Neuronal stem cell (in vitro differentiated cells): Measurements from ENCODE around the gene IRGC.
A peak's percentile ranks its signal among the peaks of the same experiment; 100 is the strongest.

Source experiments
- DNase-seq: peaks from one replicate; pipeline ENCODE4 v3.0.0-alpha.2; 2013; ENCODE audit warnings: low spot score
- H2AFZ ChIP-seq: one replicate; pipeline ENCODE4 v1.6.1; 2013; ENCODE audit warnings: mild to moderate bottlenecking, low read length, inconsistent platforms
- H2AK5ac ChIP-seq: 2 replicates; pipeline ENCODE4 v1.6.1; 2013; ENCODE audit warnings: low read depth, mild to moderate bottlenecking, inconsistent platforms, low read length, moderate library complexity, mixed read lengths
- H2BK120ac ChIP-seq: 2 replicates; pipeline ENCODE4 v1.6.1; 2013; ENCODE audit warnings: low read depth, mild to moderate bottlenecking, inconsistent platforms, low read length, moderate library complexity, mixed read lengths
- H2BK12ac ChIP-seq: one replicate; pipeline ENCODE4 v1.6.1; 2013; ENCODE audit warnings: low read length, inconsistent platforms
- H2BK15ac ChIP-seq: 2 replicates; pipeline ENCODE4 v1.6.1; 2013; ENCODE audit warnings: mild to moderate bottlenecking, low read length, inconsistent platforms, mixed read lengths
- H2BK5ac ChIP-seq: one replicate; pipeline ENCODE4 v1.6.1; 2013; ENCODE audit warnings: inconsistent platforms, mild to moderate bottlenecking, low read length, moderate library complexity
- H3K14ac ChIP-seq: one replicate; pipeline ENCODE4 v1.6.1; 2013; ENCODE audit warnings: low read length, inconsistent platforms
- H3K18ac ChIP-seq: 2 replicates; pipeline ENCODE4 v1.6.1; 2013; ENCODE audit warnings: low read length, inconsistent platforms
- H3K23ac ChIP-seq: 2 replicates; pipeline ENCODE4 v1.6.1; 2013; ENCODE audit warnings: low read depth, mild to moderate bottlenecking, mixed read lengths, low read length, inconsistent platforms; ENCODE audit not compliant: poor library complexity
- H3K27ac ChIP-seq: replicated peaks from 3 replicates; pipeline ENCODE4 v1.5.1; 2013; ENCODE audit warnings: low read length, inconsistent platforms
- H3K27me3 ChIP-seq, 3 experiments: 2 replicates each; pipeline ENCODE4 v1.6.1; 2013; ENCODE audit warnings: low read length in 3 of 3, mild to moderate bottlenecking in 2 of 3, inconsistent platforms in 1 of 3, low read depth in 1 of 3, mixed read lengths in 1 of 3, moderate library complexity in 1 of 3; ENCODE audit not compliant: control insufficient read depth in 3 of 3, insufficient read depth in 3 of 3
- H3K36me3 ChIP-seq, 2 donors: replicated peaks in 1 of 2; 2 replicates each; pipeline ENCODE4 v1.6.1; 2013; ENCODE audit warnings: low read length in 2 of 2; ENCODE audit not compliant: control insufficient read depth in 2 of 2, insufficient read depth in 2 of 2
- H3K4ac ChIP-seq: 2 replicates; pipeline ENCODE4 v1.6.1; 2013; ENCODE audit warnings: inconsistent platforms, mild to moderate bottlenecking, low read length, moderate library complexity
- H3K4me1 ChIP-seq, 2 donors: 1 replicate in 1 of 2; 2 replicates in 1 of 2; pipeline ENCODE4 v1.6.1; 2013; ENCODE audit warnings: low read length in 2 of 2, low read depth in 1 of 2; ENCODE audit not compliant: control insufficient read depth in 2 of 2, insufficient read depth in 1 of 2
- H3K4me2 ChIP-seq: one replicate; pipeline ENCODE4 v1.6.1; 2013; ENCODE audit warnings: mild to moderate bottlenecking, low read length, inconsistent platforms; ENCODE audit not compliant: insufficient read depth, poor library complexity, severe bottlenecking
- H3K4me3 ChIP-seq, 2 donors: 2 replicates each; pipeline ENCODE4 v1.5.1; 2013; ENCODE audit warnings: low read length in 2 of 2, mild to moderate bottlenecking in 2 of 2, inconsistent platforms in 1 of 2, moderate library complexity in 1 of 2
- H3K79me1 ChIP-seq: one replicate; pipeline ENCODE4 v1.6.1; 2013; ENCODE audit warnings: low read depth, mild to moderate bottlenecking, inconsistent platforms, low read length, moderate library complexity
- H3K9ac ChIP-seq: one replicate; pipeline ENCODE4 v1.6.1; 2013; ENCODE audit warnings: mild to moderate bottlenecking, low read depth, low read length, inconsistent platforms; ENCODE audit not compliant: poor library complexity
- H3K9me3 ChIP-seq, 2 donors: replicated peaks in 1 of 2; 2 replicates each; pipeline versions ENCODE3 to v1.6.1; 2013; ENCODE audit warnings: low read length in 2 of 2, mild to moderate bottlenecking in 2 of 2, inconsistent platforms in 1 of 2, low read depth in 1 of 2, mixed read lengths in 1 of 2, moderate library complexity in 1 of 2; ENCODE audit not compliant: control insufficient read depth in 2 of 2, insufficient read depth in 1 of 2
- H4K8ac ChIP-seq: one replicate; pipeline ENCODE4 v1.6.1; 2013; ENCODE audit warnings: low read depth, mild to moderate bottlenecking, inconsistent platforms, low read length, moderate library complexity
- H4K91ac ChIP-seq: one replicate; pipeline ENCODE4 v1.6.1; 2013; ENCODE audit warnings: low read length, low read depth, mild to moderate bottlenecking, inconsistent platforms; ENCODE audit not compliant: poor library complexity
- WGBS, 2 donors: extraction: QIAGEN DNeasy Blood & Tissue Kit; methylation state at CpG; one replicate each; pipeline ENCODE4 v1.1.7; 2013; ENCODE audit warnings: missing lambda C conversion rate in 2 of 2, mixed read lengths in 1 of 2; ENCODE audit not compliant: insufficient read length in 2 of 2, insufficient replicate concordance in 1 of 2; ENCODE audit errors: extremely low coverage in 2 of 2; 5-methylcytosine and 5-hydroxymethylcytosine counted together

IRGC gene

DNA sequence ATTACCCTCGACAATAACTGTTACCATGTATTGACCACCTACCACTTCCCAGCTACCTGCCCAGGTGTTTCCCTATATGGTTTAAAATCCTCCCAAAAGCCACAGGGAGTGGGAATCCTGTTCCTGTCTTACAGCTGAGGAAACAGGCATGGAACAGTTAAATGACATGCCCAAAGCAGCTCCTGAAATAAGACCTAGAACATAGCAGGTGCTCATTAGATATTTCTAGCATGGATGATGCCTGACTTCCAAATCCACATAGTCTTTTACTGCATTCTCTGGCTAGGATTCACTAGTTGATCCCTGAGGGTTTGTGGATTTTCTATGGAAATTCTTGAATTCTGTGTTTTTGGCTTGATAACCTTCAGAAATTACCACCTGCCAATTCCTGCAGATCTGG, 51.9 kb downstream of the IRGC start:
- Histone ChIP-seq H3K9ac (no peak overlapping the region), H3K36me3 (no peaks in the 10 kb centered on the region), H2AK5ac (no peak overlapping the region), H3K14ac (no peak overlapping the region), H3K79me1 (no peaks in the 10 kb centered on the region), H2BK5ac (no peak overlapping the region), H3K4ac (no peak overlapping the region), H3K4me2 (no peak overlapping the region), H2BK120ac (no peak overlapping the region), H2BK12ac (no peak overlapping the region), H4K8ac (no peak overlapping the region), H2AFZ (no peak overlapping the region), H3K27me3 (peaks cover 0 to 43% (median 13%) of the 10 kb centered on the region in 3 experiments), H3K27ac (no peak overlapping the region), H3K23ac (no peak overlapping the region), H2BK15ac (no peak overlapping the region), H3K18ac (no peak overlapping the region), H4K91ac (no peak overlapping the region), H3K4me3 (no peak overlapping the region), H3K9me3 (no peaks in the 10 kb centered on the region), H3K4me1 (no peaks in the 10 kb centered on the region)
- WGBS, 2 donors: no CpG with 5 or more reads among the region's 1 CpG
- no peak for DNase-seq

DNA sequence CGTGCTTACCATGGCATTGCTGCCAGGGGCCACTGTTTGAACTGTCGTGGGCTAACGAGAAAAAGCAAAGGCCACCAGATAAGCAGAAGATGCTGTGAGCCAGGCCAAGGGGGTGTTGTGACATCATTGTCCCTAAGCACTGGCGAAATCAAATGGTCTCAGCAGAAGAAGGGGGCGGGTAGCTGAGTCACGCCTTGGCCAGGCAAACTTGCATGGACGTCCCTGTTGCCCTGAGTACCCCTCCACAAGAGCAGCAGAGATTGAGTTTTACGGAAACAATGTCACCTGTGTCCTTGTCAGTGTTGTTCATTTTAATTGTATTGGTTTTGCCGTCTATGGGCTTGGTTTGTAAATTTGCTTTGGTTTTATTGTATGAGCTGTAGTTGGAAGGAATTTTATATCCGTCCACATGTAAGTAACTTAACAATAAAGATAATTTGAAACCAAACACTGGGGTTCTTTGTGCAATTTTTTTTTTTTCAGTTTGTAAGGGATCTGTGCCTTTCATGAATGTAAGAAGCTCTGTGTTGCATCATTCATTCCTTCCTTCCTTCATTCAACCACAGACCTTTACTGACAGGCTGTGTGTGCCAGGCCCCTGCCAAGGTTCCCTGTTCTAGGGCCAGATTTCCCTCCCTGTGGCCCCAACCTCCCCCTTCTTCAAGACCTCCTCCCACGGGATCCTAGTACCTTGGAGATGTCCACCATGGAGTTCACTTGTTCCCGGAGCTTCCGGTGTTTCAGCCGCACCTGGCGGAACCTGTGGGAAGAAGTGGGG, 52.6 kb downstream of the IRGC start:
- Histone ChIP-seq H3K4me3 (no peak overlapping the region), H2AK5ac (no peak overlapping the region), H3K4ac (no peak overlapping the region), H3K4me1 (peaks cover 0 to under 1% of the 10 kb centered on the region in 2 donors), H2BK5ac (no peak overlapping the region), H2AFZ (no peak overlapping the region), H3K14ac (no peak overlapping the region), H3K18ac (no peak overlapping the region), H3K9me3 (peaks cover 0 to 5% of the 10 kb centered on the region in 2 donors), H4K91ac (no peak overlapping the region), H2BK120ac (no peak overlapping the region), H3K36me3 (no peaks in the 10 kb centered on the region), H3K79me1 (no peaks in the 10 kb centered on the region), H2BK15ac (no peak overlapping the region), H3K23ac (no peak overlapping the region), H2BK12ac (no peak overlapping the region), H4K8ac (no peak overlapping the region), H3K27ac (no peak overlapping the region), H3K27me3 (peaks cover 0 to 50% (median 20%) of the 10 kb centered on the region in 3 experiments), H3K9ac (no peak overlapping the region), H3K4me2 (no peak overlapping the region)
- no CpG with 5 or more reads among the region's 15 CpGs for WGBS, 2 donors
- no peak for DNase-seq

DNA sequence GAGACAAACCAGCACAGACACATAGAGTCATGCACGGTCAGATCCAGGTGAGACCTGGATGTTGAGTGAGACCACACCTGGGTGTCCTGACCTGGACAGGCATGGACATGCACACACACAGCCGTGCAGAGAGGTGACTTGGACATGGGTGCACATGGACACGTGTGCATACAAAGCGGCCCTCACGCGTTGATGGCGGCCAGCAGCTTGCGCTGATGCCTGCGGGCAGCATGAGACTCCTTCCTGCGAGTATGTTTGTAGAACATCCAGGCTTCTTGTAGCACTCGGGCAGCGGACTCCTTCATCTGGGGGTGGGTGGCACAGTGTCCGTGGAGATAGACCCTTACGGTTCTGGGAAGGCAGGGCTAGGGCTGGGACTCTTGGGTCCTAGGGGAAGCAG, 53.4 kb downstream of the IRGC start:
- no peak overlapping the region for H3K4me2 ChIP-seq
- H2BK5ac ChIP-seq: no peak overlapping the region
- no peak overlapping the region for H3K4ac ChIP-seq
- peaks cover 4 to 8% of the 10 kb centered on the region in 2 donors for H3K4me1 ChIP-seq
- no peak overlapping the region for H2BK120ac ChIP-seq
- peak overlapping the region; percentile 47 for H2AK5ac ChIP-seq
- H3K4me3 ChIP-seq: peak overlapping the region in 1 of 2 donors; percentile 39
- peaks cover 2 to 5% of the 10 kb centered on the region in 2 donors for H3K9me3 ChIP-seq
- no peak overlapping the region for H2BK12ac ChIP-seq
- peaks cover 2 to 58% (median 28%) of the 10 kb centered on the region in 3 experiments for H3K27me3 ChIP-seq
- no peak overlapping the region for H2BK15ac ChIP-seq
- no peak overlapping the region for H2AFZ ChIP-seq
- H3K18ac ChIP-seq: no peak overlapping the region
- H4K8ac ChIP-seq: no peak overlapping the region
- DNase-seq: no peak
- no peak overlapping the region for H3K9ac ChIP-seq
- no peak overlapping the region for H4K91ac ChIP-seq
- H3K23ac ChIP-seq: peak overlapping the region; percentile 12
- H3K27ac ChIP-seq: no peak overlapping the region
- no peaks in the 10 kb centered on the region for H3K36me3 ChIP-seq
- H3K79me1 ChIP-seq: no peaks in the 10 kb centered on the region
- no CpG with 5 or more reads among the region's 14 CpGs for WGBS, 2 donors
- no peak overlapping the region for H3K14ac ChIP-seq
